Stimulated activated CD8-positive, alpha-beta memory T cell treated with anti-CD3 and anti-CD28 coated beads, Interleukin-7, amount 100 ng/mL, for 24 hours (primary cell): ENCODE measurements around the gene ARL6IP5.

ENCODE experiments used
- DNase-seq: peaks from one replicate; pipeline ENCODE4 v3.0.0-alpha.2; 2020; ENCODE audit warnings: low read depth

ARL6IP5 gene

DNA sequence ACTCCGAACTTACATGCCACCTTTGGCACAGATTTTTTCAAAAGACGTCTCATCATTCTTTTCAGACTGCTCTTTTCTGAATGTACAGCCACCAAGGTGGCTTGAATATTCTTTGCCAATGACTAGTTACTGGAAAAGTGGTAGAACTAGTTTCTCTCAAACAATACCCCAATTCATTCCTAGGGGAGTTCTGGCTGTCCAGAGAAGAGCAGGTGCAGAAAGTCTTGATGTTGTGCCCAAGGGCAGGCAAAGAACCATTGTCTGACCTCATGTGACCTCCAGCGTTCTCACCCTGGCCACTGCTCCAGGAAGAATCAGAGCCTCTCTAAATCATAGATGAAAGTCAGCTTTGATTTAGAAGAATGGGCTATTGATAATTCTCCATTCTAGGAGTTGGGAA is 32.2 kb downstream of the ARL6IP5 start:
- DNase-seq, result no peak

DNA sequence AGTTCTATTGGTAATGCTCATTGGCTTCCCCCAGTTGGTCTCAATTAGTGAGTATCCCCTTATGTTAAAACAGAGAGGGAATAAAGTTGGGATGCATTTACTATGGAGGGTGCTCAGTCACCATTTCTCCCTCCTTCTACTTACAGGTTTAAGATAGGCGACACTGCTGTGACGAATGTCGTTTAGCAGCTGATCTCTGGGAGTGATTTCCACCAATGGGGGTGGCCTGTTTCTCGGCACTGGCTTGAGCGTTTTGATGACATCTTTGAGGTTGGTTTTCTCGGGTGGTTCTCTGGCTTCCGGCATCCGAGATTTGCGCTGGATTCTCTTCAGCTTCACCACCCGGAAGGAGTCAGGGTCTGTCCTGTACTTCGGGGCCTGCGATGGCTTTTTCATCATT is 33.8 kb downstream of the ARL6IP5 start:
- DNase-seq, result no peak

DNA sequence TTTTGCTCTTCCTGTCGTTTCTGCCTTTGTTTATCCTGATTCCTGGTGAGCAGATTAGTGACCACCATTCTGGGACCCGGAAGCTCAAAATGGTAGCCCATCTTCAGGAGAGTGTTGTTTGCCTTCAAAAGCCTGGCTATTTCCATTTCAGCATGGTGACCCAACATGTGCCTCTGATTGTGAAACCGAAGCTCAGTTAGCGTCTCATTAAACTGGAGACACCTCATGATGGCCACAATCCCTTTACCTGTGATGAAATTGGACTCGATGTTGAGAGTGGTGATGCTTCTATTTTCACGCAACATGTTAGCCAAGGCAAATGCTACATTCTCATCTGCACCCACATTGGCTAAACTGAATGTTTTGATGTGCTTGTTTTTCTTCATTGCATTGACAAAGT is 34.4 kb downstream of the ARL6IP5 start:
- no peak for DNase-seq

DNA sequence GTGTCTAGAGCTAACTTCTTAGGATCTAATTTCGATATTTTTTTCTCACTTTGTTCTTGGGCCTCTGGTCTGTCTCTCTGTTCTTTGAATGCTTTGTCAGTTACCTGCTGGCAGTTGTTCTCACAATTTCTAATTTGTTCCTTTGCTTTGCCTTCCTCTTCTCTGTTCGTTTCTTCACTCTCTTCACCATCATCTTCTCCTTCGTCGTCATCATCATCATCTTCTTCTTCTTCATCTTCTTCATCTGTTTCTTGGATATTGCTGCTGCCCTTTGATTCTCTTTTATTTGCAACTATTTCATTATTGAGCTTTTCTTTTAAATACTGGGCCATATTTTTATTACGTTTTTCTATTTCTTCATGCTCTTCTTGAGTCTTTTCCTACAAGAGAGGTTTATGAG is 34.9 kb downstream of the ARL6IP5 start:
- DNase-seq, result no peak

DNA sequence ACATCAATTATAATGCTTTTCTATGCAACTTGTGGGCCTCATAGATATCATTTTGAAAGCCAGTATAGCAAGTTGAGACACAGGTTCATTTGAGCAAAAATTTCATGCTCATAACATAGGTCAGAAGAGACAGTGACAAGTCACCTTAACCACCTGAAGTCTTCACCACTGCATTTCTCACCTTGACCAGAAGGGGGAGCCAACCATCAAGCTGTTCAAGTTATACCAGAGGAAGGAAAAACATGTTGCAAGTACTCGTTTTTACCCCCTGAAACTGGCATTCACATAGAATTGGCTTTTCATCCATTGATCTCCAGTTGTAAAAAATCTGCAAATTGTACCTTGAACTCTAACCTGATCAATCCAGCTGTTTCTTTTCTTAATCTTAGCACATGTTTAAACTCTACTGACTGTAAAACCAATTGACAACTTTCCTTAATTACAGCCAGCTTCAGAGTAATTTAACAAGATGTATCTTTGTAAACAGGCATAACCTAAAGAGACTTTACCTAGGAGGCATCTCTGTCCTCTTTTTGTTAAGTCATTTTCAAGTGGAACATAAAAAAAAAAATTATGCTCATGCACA is 36.2 kb downstream of the ARL6IP5 start:
- peak; percentile 67 for DNase-seq

DNA sequence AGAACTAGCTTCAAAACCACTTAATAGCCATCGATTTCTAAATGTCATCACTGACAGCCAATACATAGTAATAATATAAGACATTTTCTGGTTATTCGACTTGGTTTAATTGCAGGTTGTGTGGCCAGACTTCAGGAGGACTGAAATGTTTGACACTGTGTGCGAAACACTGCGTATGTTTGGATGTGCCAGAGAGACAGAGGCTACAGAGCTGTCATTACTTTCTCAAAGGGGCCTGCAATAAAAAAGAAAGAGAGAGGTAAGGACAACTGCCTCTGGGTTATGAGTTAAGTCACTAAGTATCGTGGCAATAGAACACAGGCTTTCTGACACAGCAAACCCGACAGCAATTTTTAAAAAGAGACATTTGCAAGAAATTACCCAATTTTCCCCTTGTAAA is 36.8 kb downstream of the ARL6IP5 start:
- no peak for DNase-seq

DNA sequence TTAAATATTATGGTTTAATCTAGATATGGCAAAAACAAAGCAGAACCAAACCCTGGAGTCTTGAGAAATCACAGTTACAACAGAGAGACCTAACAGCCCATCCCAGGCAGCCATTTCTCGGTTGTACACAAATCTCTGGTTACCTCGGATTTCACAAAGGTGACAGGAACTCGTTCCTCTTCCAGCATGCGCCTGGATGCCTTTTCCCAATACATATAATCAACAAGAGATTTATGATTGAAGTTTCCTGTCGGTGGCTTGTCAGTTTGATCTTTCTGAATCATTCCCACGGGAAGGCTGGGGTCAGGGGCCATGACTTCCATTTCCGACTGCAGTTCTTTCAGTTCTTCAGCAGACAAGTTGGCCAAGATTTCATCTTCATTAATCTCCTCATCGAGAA is 37.2 kb downstream of the ARL6IP5 start:
- DNase-seq, result no peak

DNA sequence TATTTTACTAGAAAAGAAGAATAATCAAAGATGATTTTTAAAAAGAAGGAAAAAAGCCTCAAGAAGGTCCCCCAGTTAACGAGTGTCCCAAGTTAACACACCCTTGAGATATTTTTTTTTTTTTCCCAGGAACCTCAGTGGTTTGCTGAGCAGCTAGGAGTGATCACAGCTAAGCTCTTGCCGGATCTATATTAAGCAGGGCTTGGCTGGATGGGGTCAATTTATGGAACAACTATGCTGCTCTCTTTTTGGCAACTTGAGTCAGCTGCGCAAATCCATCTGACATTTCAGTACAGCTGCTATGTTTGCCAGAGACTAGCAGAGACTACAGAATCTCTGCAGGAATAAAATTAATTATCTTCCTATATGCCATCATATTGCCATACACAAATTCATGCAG is 37.7 kb downstream of the ARL6IP5 start, which contains the start of gene LMOD3:
LMOD3 (minus strand) TSS at position 193 of the 400 bp plus-strand sequence. CDS start 209 bp downstream, outside the sequence.
- DNase-seq, result no peak

DNA sequence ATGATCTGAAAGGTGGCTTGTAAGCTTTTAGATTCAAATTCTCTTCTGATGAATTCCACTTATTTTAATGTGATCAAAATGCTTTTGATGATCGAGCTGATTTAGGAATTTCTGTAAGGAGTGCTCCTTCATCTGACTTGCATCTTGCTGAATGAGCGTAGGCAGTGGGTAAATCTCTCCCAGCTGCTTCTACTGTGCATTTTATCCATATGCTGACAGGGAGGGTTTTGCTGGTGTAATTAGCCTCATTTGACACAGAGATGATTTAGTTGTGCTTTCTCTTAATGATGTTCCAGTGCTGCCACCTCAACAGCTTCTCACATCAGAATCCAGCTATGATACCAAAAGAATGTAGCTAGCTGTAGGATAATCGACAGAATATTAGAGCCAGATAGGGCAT is 41.5 kb downstream of the ARL6IP5 start:
- DNase-seq, result no peak

DNA sequence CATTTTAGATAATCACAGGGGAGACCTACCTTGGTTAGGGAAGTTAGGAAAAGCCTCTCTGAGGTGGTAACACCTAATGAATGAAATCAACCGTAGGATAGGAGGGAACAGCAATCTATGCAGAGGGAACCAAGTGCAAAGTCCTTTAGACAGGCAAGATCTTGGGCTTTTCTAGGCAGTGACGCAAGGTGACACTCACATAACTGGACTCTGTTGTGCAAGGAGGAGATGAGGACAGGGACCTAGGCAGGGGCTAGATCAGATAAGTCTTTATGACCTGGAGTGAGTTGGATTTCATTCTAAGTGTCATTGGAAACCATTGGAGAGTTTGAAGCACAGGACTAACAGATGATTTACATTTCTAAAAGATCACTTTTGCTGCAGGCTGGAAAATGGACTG is 42.3 kb downstream of the ARL6IP5 start:
- no peak for DNase-seq

DNA sequence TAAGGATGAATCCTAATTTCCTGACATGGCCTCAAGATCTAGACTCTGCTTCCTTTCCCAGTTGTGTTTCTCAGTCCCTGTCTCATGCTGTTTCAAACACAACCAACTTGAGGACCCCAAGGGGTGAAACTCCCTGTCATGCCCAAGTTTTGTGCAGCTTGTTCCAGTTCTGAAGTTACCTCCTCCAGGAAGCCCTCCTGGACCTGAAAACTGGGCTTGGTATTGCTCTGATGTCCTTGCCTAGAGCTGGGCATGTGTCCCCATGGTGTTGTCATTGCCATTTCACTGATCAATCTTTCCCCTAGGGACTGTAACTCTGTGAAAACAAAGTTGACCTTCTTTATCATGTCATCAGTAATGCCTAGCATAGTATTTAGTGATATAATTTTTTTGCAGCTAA is 43.8 kb downstream of the ARL6IP5 start:
- DNase-seq, result no peak

DNA sequence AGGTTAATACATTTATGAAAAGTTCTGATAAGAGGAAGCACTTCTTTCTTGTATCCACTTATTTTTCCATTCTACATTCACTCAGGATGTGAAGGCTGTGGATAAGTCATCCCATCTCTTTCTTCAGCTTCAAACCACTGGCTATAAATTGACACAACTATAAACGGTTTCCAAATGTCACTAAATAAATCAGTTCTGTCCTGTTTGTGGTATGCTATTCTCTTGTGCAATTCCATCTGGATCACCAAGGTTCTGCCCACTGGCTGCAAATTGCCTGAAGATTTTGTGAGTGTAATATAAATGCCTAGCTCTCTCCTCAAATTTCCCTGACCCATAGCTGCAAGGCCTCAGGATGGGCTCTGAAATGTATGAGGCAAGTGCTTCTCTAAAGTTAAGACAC is 44.8 kb downstream of the ARL6IP5 start:
- no peak for DNase-seq

DNA sequence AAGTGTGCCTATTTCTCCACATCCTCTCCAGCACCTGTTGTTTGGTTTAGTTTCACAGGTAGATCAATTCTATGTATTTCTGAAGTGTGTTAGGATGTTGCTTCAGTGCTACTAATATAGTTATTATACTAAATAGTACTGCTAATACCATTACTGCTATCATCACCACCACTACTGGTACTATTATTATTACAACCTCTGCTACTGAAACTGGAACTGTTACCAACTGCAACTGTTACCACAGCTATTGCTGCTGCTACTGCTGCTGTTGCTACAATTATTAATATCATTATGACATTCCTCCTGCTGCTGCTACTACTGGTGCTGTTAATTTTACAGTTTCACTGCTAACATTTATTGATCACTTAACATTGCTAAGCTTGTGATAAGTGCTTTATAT is 46.0 kb downstream of the ARL6IP5 start:
- no peak for DNase-seq

DNA sequence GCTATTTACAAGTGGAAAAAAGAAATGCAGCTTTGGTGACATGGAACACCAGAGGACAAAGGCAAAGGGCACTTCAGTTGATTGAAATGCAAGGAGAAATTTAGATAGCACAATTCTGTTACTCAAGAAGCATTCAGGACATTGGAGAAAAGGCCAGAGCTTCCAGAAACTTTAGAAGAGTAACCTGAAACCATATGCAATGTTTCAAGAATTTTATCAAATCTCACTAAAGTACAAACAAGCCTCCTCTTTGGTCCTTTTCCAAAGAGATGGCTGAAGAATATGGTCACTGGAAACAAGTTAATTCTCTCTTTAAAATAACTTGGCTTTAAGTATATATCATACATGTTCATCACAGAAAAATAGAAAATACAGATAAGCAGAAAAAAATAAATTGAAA is 52.3 kb downstream of the ARL6IP5 start:
- no peak for DNase-seq

DNA sequence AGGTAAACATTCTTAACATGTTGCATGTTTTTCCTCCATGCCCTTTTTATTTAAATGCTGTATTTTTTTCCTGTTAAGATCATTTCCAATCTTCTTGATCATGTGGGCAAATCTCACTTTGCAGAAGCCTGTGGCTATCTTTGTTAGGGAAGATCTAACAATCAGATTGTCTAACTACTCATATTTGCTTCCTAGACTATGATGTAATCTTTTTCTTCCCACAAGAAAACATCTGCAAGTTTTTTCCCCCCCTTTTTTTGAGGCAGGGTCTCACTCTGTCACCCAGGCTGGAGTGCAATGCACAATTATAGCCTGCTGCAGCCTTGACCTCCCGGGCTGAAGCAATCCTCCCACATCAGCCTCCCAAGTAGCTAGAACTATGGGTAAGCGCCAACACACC is 52.7 kb downstream of the ARL6IP5 start:
- no peak for DNase-seq

DNA sequence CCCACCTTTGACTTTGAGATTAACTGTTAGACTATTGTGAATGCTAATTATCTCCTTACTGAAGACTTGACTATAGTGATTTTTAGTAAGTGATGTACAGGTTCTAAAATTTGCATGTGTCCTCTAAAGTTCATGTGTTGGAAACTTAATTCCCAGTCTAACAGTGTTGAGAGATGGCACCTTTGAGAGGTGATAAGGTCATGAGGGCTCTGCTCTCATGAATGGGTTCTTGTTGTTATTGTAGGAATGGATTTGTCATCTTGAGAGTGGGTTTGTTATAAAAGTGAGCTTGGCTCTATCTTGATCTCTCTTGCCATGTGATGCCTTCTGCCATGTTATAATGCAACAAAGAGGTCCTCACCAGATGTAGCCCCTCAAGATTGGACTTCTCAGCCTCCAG is 56.6 kb downstream of the ARL6IP5 start:
- DNase-seq, result no peak

DNA sequence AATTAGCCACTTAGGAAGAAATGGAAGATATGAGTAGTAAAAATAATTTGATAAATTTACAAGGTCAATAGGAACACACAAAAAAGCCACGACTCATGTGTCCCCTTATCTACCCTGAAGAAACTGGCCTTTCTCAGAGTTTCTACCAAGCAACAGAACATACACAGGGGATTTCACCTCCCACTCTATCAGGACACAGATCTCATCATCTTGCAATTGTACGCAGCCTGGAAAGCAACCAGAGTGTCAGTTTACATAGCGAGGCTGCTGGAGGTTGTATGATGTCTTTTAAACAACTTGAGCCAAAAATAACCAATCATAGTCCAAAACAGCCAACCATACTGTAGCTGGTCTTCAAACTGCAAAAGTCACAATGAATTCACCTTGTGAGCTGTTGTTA is 57.4 kb downstream of the ARL6IP5 start:
- no peak for DNase-seq

DNA sequence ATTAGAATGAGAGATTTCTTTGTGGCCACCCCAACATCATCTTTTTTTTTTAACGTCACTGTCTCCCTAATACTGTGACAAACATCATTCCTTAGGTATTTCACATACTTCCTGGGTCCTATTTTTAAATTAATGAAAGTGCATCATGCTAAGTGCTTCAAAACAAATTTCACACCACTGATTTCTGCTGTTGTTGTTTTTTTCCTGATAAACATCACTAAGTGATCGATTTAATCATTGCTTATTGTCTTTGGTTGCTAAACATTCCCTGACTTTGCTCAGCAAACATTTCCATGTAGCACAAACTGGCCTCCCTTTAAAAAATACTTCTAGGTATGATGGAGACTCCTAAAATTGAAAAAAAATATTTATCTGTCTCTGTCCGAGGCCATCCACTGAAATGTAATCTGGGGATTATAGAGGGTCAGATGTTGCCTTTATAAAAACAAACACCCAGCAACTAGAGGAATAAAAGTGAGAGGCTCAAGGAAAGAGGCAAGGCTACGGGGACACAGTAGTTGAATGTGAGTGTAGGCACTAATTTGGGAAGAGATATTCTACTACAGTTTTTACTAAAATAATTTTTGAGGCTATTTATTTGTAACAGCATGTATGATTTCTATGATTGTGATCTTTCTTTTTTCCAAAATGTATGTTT is 58.2 kb downstream of the ARL6IP5 start:
- DNase-seq, result no peak

DNA sequence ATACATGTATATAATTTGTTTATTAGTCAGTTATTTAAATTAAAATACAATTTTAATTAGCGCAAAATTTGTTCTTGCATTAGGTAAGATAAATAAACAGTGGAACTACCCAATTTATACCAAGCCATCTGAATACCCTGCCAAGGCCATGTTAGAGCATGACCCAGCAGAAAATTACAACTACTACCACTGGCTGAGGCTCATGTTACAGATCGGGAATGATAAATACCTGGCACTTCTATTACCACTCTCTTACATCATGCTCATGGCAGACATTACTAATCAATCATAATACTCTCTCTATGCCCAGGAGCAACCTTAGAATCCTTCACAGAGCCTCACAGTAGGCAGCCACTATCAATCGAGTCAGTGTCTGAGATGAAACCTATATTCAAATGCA is 58.9 kb downstream of the ARL6IP5 start:
- DNase-seq, result no peak

DNA sequence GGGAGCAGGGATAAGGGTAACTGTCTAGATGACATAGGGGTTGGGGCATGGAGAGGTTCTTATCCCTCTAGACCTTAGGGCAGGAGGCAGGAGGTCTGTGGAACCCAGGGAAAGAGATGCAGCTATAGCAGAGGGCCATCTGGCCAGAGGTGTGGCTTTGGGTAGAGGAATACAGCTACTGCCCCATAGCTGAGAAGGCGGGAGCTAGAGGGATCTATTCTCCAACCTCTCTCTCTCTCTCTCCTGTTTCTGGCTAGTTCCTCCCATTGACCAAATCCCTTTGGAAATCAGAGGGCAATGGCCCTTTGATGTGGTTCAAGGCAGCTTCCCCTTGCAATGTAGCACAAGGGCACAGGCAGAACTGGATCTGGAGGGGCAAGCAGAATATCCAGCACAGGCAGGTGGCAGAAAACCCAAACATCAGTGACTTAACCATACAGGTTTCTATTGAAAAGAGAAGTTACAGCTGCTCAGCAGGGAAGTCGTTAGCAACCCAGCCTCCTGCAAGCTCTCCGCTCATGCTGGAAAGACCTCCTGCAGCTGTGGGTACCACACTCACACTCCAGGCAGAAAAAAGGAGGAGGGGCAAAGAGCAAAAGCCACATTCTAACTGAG is 60.0 kb downstream of the ARL6IP5 start:
- DNase-seq, result no peak

DNA sequence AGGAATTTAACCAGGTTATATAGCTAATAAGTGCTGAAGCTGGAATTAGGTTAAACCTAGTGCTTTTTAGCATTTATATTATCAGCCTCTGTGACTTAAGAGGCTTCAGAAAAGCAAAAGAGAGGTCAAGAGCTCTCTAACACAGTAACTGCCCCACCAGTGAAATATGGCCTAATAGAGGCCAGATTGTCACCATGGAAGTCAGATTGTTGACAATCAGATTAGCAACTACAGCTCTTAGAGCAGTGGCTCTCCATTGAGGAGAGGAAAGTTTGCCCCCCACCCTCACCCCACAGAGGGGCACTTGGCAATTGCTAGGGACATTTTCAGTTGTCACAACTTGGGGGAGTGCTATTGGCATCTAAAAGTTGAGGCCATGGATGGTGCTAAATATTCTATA is 61.0 kb downstream of the ARL6IP5 start:
- DNase-seq, result no peak

DNA sequence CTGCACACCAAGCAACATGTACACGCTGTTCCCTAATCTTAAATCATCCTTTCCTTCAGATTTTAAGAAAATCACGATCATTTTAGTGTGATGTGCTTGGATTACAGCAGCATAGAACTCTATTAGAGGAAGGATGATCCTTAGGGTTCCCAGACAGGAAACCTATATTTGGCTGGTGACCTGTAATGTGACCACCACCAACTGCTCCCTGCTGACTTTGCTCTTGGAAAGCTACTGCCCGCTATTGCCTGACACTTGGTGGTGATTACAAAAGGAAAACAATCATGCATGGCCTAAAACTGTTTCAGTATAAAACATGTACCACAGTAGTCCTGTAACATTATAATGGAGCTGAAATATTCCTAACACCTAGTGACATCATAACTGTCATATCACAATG is 64.8 kb downstream of the ARL6IP5 start:
- no peak for DNase-seq
